GM21737 (cell line): ENCODE data around the gene MTHFR.

Experiments
- ATAC-seq: cut with Tn5 transposase; IDR thresholded peaks from one replicate; pipeline ENCODE4 v1.9.1; 2021; ENCODE audit warnings: mild to moderate bottlenecking, moderate library complexity; ENCODE audit not compliant: unreplicated experiment

MTHFR gene

DNA sequence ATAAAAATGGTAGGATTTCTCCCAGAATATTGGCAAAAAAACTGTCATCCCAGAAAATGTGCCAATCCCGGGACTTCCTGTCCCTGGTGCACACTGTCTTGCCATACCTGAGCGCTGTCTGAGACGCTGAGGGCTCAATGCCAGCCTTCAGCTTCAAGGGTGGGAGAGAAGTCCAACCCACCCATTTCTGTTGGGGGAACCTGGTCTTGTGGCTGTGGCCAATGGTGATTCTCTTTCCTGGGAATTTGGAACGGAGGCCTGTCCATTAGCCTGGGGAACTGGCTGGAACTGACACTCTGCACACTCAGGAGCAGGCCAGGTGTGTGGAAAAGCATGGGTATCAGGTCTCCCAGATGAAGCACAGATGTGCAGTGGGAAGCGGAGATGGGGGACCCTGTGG, 6.7 kb downstream of the MTHFR start:
- ATAC-seq, result no peak

DNA sequence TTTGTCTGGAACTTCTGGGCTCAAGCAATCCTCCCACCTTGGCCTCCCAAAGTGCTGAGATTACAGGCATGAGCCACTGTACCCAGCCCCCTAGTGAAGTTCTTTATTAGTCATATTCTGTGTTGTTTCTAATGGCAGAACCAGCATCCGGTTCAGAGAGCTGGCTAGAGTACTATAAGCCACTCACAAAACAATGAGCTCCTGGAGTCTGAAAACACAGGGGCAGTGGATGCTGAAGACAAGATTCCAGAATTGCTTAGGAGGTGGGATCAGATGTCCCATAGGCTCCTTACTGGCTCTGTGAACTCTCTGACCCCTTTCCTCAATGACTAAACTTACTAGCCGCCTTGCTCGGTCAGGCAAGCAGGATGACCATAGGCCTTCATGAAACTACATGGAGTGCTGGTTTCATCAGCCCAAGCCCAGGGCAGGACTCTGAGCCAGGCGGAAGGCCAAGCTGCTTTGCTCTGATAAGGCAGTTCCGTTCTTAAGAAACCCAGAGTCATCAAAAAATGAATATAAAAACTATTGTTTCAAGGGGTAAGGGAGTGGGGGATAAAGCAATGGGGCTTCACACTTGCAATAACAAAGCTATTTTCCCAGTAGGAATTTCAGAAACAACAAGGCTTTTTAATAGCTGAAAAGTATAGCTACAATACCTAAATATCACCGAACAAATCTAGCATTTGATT, 8.1 kb downstream of the MTHFR start:
- ATAC-seq, result no peak

GRCh38 chr1:11796036-11796828, 9.5 kb downstream of the MTHFR start:
- ATAC-seq, result no peak

DNA sequence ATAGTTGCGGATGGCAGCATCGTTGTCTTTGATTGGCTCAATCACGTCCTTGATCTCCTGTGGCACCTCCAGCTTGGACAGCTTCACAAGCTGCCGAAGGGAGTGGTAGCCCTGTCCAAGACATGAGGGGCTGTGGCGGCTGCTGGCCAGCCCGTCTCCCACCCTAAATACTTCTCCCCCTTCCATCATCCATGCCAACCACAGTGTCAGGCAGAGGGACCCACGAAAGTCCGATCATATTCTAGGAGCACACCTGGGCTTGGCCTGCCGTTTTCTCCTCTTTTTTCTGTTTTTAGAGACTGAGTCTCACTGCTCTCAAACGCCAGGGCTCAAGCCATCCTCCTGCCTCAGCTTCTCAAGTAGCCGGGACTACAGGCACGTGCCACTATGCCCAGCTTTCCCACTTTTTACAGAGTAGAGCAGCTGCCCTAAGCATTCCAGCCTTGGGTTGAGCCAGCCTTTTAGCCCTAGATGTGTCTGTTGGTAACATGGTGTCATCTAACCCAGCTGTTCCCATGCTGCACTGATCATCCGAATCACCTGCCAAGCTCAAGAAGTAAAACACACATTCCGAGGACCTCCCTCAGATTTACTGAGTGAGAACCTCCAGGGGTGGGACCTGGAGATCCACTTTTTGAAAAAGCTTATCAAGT, 10.4 kb downstream of the MTHFR start:
- ATAC-seq, result no peak

DNA sequence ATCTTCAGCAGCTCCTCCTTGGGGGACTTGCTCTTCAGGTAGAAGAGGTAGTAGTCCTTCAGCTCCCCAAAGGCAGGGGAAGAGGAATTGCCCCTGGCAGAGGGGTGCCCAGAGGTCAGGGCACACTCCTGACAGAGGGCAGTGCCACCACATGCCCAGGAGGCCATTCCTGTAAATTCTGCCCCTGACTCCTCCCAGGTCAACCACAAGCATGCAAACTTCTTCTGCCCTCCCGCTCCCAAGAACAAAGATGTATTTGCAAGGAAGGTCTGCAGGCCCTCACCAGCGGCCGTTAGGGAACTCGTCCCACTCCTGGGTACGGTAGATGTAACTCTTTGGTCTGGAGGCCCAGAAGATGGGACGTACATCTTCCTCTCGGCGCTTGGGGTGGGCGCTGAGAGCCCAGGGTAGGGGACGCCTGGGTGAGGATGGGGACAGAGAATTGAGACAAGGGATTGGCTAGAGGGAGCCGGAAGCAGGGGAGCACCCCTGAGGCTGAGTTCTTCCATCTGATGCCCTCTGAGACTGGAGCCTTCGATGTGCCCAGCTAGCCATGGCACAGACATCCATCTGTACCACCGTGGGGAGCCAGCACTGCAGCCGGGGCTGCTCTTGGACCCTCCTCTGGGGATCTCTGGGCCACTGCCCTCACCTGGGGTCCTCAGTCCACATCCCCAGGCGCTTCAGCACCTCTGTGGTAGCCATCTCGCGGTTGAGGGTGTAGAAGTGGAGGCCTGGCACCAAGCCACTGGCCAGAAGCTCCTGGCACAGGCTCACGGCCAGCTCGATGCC, 11.1 kb downstream of the MTHFR start:
- no peak for ATAC-seq

- no peak for ATAC-seq
Measured at GRCh38 chr1:11793819-11794218, 11.9 kb downstream of the MTHFR start.

DNA sequence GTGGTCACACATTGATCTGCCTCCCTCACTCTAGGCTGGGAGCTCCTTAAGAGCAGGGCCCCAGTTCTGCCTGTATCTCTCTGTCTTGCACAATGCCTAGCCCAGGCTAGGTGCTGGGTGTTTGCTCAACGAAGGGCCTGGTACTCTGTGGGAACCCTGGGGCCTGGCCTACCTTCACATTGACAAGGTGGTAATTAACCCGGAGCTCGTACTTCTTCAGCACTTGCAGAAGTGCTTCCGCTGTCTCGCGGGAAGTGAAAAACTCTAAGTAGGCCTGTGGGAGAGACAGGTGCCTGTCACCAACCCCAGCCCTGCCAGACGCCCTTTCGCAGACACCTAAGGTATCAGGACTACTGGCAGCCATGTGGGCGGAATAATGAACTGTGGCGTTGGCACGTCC, 13.7 kb downstream of the MTHFR start:
- ATAC-seq, result no peak

- ATAC-seq, result no peak
Measured at GRCh38 chr1:11790880-11791715, 14.7 kb downstream of the MTHFR start.

DNA sequence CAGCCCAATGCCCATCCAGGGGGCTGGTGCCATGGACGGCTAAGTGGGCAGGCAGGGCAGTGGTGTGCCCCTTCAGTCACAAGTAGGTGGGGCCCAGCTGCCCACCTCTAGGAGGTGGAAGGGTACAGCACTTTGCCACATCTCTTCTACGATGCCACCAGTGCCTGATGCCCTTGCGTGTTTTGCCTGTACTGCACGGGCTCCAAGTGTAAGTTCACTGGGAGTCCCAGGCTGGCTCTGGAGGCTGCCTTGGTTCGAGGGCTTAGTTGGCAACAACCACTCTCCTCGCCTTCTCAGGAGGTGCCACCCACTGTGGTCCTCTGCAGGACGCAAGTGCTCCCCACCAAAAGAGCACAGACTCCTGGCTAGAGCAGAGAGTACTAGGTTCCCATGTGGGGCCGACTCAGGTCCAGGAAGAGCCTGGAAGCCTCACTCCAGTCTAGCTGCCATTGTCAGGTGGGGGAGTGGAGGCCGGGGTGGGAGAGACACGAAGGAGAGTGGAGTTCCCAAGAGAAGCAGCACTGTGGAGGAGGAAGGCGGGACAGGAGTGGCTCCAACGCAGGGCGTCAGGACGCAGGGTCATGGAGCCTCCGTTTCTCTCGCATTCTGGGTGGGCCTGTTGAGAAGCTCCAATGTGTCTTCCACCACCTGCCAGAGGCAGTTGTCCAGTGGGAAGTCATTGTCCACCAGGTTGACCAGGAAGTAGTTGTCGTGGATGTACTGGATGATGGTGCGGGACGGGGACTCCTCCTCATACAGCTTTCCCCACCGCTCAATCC, 15.5 kb downstream of the MTHFR start:
- no peak for ATAC-seq

GRCh38 chr1:11789126-11790067, 16.4 kb downstream of the MTHFR start:
- no peak for ATAC-seq

- no peak for ATAC-seq
Measured at GRCh38 chr1:11788549-11789053, 17.2 kb downstream of the MTHFR start.

GRCh38 chr1:11787804-11788436, 17.8 kb downstream of the MTHFR start:
- no peak for ATAC-seq

GRCh38 chr1:11787251-11787803, 18.4 kb downstream of the MTHFR start:
- ATAC-seq, result no peak

- no peak for ATAC-seq
Measured at GRCh38 chr1:11786168-11786567, 19.6 kb downstream of the MTHFR start.

GRCh38 chr1:11784993-11785769, 20.6 kb downstream of the MTHFR start:
- ATAC-seq, result no peak

DNA sequence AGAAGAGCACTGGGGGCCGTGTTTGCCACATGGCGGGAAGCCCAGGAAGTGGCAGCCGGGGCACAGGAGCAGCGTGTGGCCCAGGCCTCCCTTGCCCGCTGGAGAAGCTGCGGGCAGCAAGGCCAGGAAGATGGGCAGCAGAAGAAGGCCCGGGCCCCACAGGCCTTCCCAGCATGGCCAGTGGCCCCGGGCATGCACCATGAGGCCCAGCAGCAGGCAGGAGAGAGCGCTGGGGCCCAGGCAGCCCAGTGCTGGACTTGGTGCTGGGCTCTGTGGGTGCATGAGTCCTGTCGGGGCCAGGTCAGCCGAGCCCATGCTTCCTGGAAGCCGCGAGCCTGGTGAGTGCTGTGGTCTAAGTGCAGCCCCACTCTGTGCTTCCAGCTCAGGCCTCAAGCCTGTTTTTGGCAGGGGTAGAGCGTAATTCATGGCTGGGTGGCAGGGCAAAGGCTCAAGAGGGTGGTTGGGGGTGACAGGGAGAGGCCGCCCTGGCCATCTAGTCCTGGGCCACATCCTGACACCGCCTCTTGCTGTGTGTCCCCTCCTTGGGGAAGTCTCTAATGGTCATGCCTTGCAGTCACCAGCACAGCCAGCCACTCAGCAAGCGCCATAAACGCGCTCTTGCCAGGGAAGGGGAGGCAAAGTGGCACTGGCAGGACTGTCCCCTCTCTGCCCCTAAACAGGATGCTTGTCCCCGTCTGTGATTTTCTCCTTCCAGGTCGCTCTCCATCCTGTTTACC, 21.3 kb downstream of the MTHFR start:
- ATAC-seq, result no peak
